GM10847 (cell line): ENCODE data around the gene CDK8.

Source experiments
- POLR2A ChIP-seq: IDR thresholded peaks from 2 replicates; pipeline ENCODE4 v1.6.1; 2011; ENCODE audit not compliant: insufficient read length; ENCODE audit errors: extremely low read depth

Gene CDK8

DNA sequence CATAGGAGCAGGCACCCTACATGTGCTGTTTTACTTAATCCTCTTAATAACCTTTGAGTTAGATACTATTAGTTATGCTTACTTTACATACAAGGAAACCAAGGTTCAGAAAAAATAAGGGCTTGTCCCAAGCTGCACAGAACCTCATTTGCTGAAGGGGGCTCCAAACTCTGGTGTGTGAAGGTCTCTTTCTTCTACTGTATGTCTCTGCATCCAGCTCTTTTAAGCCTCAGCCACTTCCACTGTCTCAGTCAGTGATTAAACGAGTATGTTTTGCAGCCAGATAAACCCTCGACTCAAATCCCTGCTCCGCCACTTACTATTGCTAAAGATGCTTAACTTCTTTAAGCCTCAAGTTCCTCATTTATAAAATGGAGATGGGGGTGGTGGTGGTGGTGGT is 191.2 kb downstream of the CDK8 start:
- no peak for TF ChIP-seq POLR2A

DNA sequence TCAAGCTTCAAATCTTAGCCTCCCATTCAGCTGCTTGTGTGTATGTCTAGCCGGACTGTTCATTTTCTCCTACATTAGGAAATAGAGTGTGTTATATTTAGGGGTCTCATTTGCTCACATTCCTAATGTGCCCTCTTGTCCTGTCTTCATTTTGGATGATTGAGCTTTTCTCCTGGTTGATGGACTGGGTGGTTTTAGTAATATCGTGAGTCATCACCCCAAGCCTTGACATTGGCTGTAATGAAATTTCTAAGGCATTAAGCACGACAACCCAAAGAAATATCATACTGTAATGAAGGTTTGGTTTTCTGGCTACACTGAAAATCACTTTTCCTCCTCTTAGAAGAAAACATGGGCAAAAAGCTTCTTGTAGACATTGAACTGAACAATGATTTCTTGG is 192.8 kb downstream of the CDK8 start:
- no peak for TF ChIP-seq POLR2A

- TF ChIP-seq POLR2A: no peak
Measured at GRCh38 chr13:26448032-26448431, 194.1 kb downstream of the CDK8 start.

- no peak for TF ChIP-seq POLR2A
Measured at GRCh38 chr13:26449063-26449848, 195.3 kb downstream of the CDK8 start.
